B cell (primary cell): ENCODE measurements around the gene BRICD5. TPM values are rescaled to one million over a fixed set of nuclear protein-coding genes. Genes with fewer than 3 reads are reported as not detected.
A peak's percentile ranks its signal among the peaks of the same experiment; 100 is the strongest.

Experiments used
- ATAC-seq: fragments of 200-7000 bp; cut with Tn5 transposase; one replicate; pipeline ENCODE4 v1.10.0; 2021; ENCODE audit warnings: low read depth, mild to moderate bottlenecking, moderate number of reproducible peaks, moderate library complexity
- CTCF ChIA-PET: fragments of 350-600 bp; sonication (Branson Sonifier 250); formaldehyde crosslinking; loops from one replicate; lab custom pipeline; 2021; ENCODE audit warnings: antibody characterized with exemption, inconsistent platforms; lab: Charles Lee
- POLR2A ChIA-PET: fragments of 350-600 bp; sonication (Branson Sonifier 250); formaldehyde crosslinking; loops from one replicate; lab custom pipeline; 2021; ENCODE audit warnings: antibody characterized with exemption; lab: Charles Lee
- DNase-seq: peaks from one replicate; pipeline ENCODE4 v3.0.0; 2013
- H2AFZ ChIP-seq: 2 replicates; pipeline ENCODE4 v1.6.1; 2012; ENCODE audit warnings: mild to moderate bottlenecking, low read depth, low read length; ENCODE audit not compliant: insufficient read depth, poor library complexity, severe bottlenecking
- H3K27ac ChIP-seq, 2 donors: 1 replicate in 1 of 2; 2 replicates in 1 of 2; pipeline ENCODE4 v1.5.1; 2012 to 2013; ENCODE audit warnings: low read length in 2 of 2, mild to moderate bottlenecking in 2 of 2, moderate library complexity in 1 of 2
- H3K27me3 ChIP-seq, 4 experiments: fragments of 200-600 bp in 1 of 4; sonication (generic) in 1 of 4; replicated peaks in 1 of 4; 1 replicate in 2 of 4; 2 replicates in 2 of 4; pipeline versions ENCODE4 v1.6.1 to v1.7.0; 2013 to 2016; ENCODE audit warnings: low read length in 3 of 4, mild to moderate bottlenecking in 2 of 4, mixed read lengths in 1 of 4, moderate library complexity in 1 of 4; ENCODE audit not compliant: insufficient read depth in 4 of 4, control insufficient read depth in 3 of 4; ENCODE audit errors: control extremely low read depth in 1 of 4
- H3K36me3 ChIP-seq, 2 experiments: replicated peaks in 1 of 2; 1 replicate in 1 of 2; 2 replicates in 1 of 2; pipeline versions ENCODE4 v1.6.1 to v1.7.1; 2013; ENCODE audit warnings: low read length in 1 of 2; ENCODE audit not compliant: insufficient read depth in 2 of 2, control insufficient read depth in 1 of 2; ENCODE audit errors: control extremely low read depth in 1 of 2, extremely low read depth in 1 of 2
- H3K4me1 ChIP-seq, 2 donors: fragments of 200-600 bp in 1 of 2; sonication (generic) in 1 of 2; 1 replicate in 1 of 2; 2 replicates in 1 of 2; pipeline versions ENCODE4 v1.5.1 to v1.6.1; 2013 to 2017; ENCODE audit warnings: low read length in 2 of 2; ENCODE audit not compliant: control insufficient read depth in 2 of 2, insufficient read depth in 2 of 2
- H3K4me2 ChIP-seq: replicated peaks from 2 replicates; pipeline ENCODE3; 2012; ENCODE audit warnings: mild to moderate bottlenecking, low read depth, low read length; ENCODE audit not compliant: poor library complexity, severe bottlenecking
- H3K4me3 ChIP-seq, 5 experiments: fragments of 200-600 bp in 1 of 5; sonication (generic) in 1 of 5; 1 replicate in 3 of 5; 2 replicates in 2 of 5; pipeline versions ENCODE4 v1.5.1 to v1.7.0; 2011 to 2016; ENCODE audit warnings: low read length in 4 of 5, mild to moderate bottlenecking in 4 of 5, low read depth in 2 of 5, control low read depth in 1 of 5, moderate library complexity in 1 of 5; ENCODE audit not compliant: insufficient read depth in 1 of 5; ENCODE audit errors: control extremely low read depth in 1 of 5, extremely low read depth in 1 of 5
- H3K79me2 ChIP-seq: fragments of 200-600 bp; sonication (generic); one replicate; pipeline ENCODE4 v1.6.0; 2016; ENCODE audit warnings: low read length; ENCODE audit not compliant: control insufficient read depth, insufficient read depth
- H3K9ac ChIP-seq: fragments of 200-600 bp; sonication (generic); 2 replicates; pipeline ENCODE4 v1.6.1; 2017; ENCODE audit warnings: mild to moderate bottlenecking, low read length, moderate library complexity
- H3K9me3 ChIP-seq, 3 donors: one replicate each; pipeline versions ENCODE4 v1.6.1 to v1.7.1; 2013; ENCODE audit warnings: low read length in 2 of 3; ENCODE audit not compliant: control insufficient read depth in 2 of 3, insufficient read depth in 1 of 3; ENCODE audit errors: control extremely low read depth in 1 of 3
- H4K20me1 ChIP-seq: 2 replicates; pipeline ENCODE4 v1.6.0; 2012; ENCODE audit warnings: mild to moderate bottlenecking, low read length; ENCODE audit not compliant: insufficient read depth, control insufficient read depth, poor library complexity, severe bottlenecking
- H3K27ac Mint-ChIP-seq: one replicate; pipeline ENCODE4 v1.8.0; 2021; ENCODE audit warnings: mixed read lengths
- H3K27me3 Mint-ChIP-seq: one replicate; pipeline ENCODE4 v1.8.0; 2021; ENCODE audit warnings: mixed read lengths
- H3K4me1 Mint-ChIP-seq: one replicate; pipeline ENCODE4 v1.8.0; 2021; ENCODE audit warnings: mixed read lengths
- H3K4me3 Mint-ChIP-seq: one replicate; pipeline ENCODE4 v1.8.0; 2021; ENCODE audit warnings: mixed read lengths
- H3K9me3 Mint-ChIP-seq: one replicate; pipeline ENCODE4 v1.8.0; 2022; ENCODE audit warnings: mixed read lengths; ENCODE audit not compliant: insufficient read depth
- CTCF ChIP-seq: fragments of 200-600 bp; IDR thresholded peaks from one replicate; pipeline ENCODE4 v1.8.0; 2022; ENCODE audit warnings: antibody characterized with exemption, mild to moderate bottlenecking
- EZH2 ChIP-seq: IDR thresholded peaks from 2 replicates; pipeline ENCODE4 v1.6.1; 2012; ENCODE audit warnings: borderline replicate concordance, low read depth, mild to moderate bottlenecking, moderate library complexity, low read length; ENCODE audit not compliant: insufficient read depth, poor library complexity, severe bottlenecking
- WGBS: methylation state at CpG from one replicate; pipeline ENCODE4 v1.1.5; 2013; ENCODE audit warnings: missing lambda C conversion rate; ENCODE audit not compliant: insufficient coverage; 5-methylcytosine and 5-hydroxymethylcytosine counted together
- intact Hi-C: fragments of 100-400 bp; cut with micrococcal nuclease; formaldehyde crosslinking; loops from one replicate; pipeline ENCODE4 v1.10.0; 2022
- polyA plus RNA-seq: library from polyadenylated mRNA; depleted of rRNA; stranded (reverse); fragments of >200 nt; gene quantifications from 2 replicates; pipeline ENCODE4 v1.2.3, GENCODE V29; 2012
- total RNA-seq, 2 donors: library from RNA; stranded (reverse); fragments of 120-200 nt in 1 of 2; gene quantifications; 1 replicate in 1 of 2; 2 replicates in 1 of 2; pipeline versions ENCODE4 v1.2.3 to v1.2.4, GENCODE V29; 2013 to 2022

The BRICD5 gene
- total and polyA plus RNA-seq, 2 donors (not counting 1 experiment from before 2014, with no cell fraction given): 11.9 to 18.3 TPM

GRCh38 chr16:2216330-2216729, 5.7 kb upstream of the BRICD5 start:
- DNase-seq: no peak
- no peak for ATAC-seq
- Mint-ChIP-seq H3K9me3 (no peaks in the 10 kb centered on the region), H3K27me3 (no peaks in the 10 kb centered on the region), H3K4me3 (peak overlapping the region; percentile 46), H3K27ac (no peak overlapping the region), H3K4me1 (peaks cover 16% of the 10 kb centered on the region)
- ChIA-PET CTCF (interaction anchor here (1.6 kb wide), 1 partner anchor 10 kb away, joined by 3 read pairs; no protein-coding TSS in a partner anchor), POLR2A (interaction anchor here (0.7 to 1.5 kb wide), 2 partner anchors 7 to 61 kb away, joined by 3 to 5 read pairs; partner anchors contain the start of gene TRAF7)
- Histone ChIP-seq H3K4me3 (no peak overlapping the region), H3K27me3 (no peaks in the 10 kb centered on the region), H3K36me3 (peaks cover 0 to 4% of the 10 kb centered on the region in 2 experiments), H3K9ac (no peak overlapping the region), H3K9me3 (no peaks in the 10 kb centered on the region), H3K79me2 (peaks cover 6% of the 10 kb centered on the region), H4K20me1 (peaks cover 11% of the 10 kb centered on the region), H3K27ac (no peak overlapping the region), H2AFZ (no peak overlapping the region), H3K4me2 (no peak overlapping the region), H3K4me1 (peaks cover 10 to 18% of the 10 kb centered on the region in 2 donors)
- TF ChIP-seq CTCF (no peak), EZH2 (no peak)
- WGBS: no CpG with 5 or more reads among the region's 4 CpGs
- intact Hi-C loops: no loop called here

- Histone ChIP-seq H3K4me3 (peak within 1 kb of the TSS; percentile 67 to 91 (median 79)), H3K27me3 (no peaks in the 10 kb centered on the region), H3K79me2 (peaks cover 6% of the 10 kb centered on the region), H3K9me3 (no peaks in the 10 kb centered on the region), H2AFZ (peak within 1 kb of the TSS; percentile 99), H3K4me1 (peaks cover 10 to 18% of the 10 kb centered on the region in 2 donors), H3K27ac (peak within 1 kb of the TSS; percentile 51 to 83), H3K36me3 (peaks cover 0 to 8% of the 10 kb centered on the region in 2 experiments), H3K4me2 (peak within 1 kb of the TSS; percentile 98), H3K9ac (peak within 1 kb of the TSS; percentile 91), H4K20me1 (peaks cover 11% of the 10 kb centered on the region)
- intact Hi-C loops: loop anchor here (2.0 kb wide), 2 partner anchors 54 to 60 kb away; partner anchors contain the start of genes RNPS1 and TRAF7
- DNase-seq (no peak), ATAC-seq (peak; percentile 96)
- no peaks in the 10 kb centered on the region for H3K27me3 Mint-ChIP-seq
- H3K4me1 Mint-ChIP-seq: peaks cover 16% of the 10 kb centered on the region
- no peaks in the 10 kb centered on the region for H3K9me3 Mint-ChIP-seq
- peak within 1 kb of the TSS; percentile 94 for H3K4me3 Mint-ChIP-seq
- ChIA-PET POLR2A (interaction anchor here (0.7 to 1.7 kb wide), 3 partner anchors 8 to 60 kb away, joined by 4 to 7 read pairs (median 4); partner anchors contain the start of gene TRAF7), CTCF (interaction anchor here (0.7 to 1.6 kb wide), 4 partner anchors 8 to 59 kb away, joined by 3 to 4 read pairs (median 3); partner anchors contain the start of gene TRAF7)
- TF ChIP-seq CTCF: no peak
- TF ChIP-seq EZH2: no peak
- under 1% methylated on average over 48 of the region's 48 CpGs for WGBS
- H3K27ac Mint-ChIP-seq: peak within 1 kb of the TSS; percentile 93
These were observed 4.0 kb upstream of the BRICD5 start, which contains the start of gene PGP for GRCh38 chr16:2214719-2214968. TSS of gene PGP (minus strand) at chr16:2214840. CDS start at chr16:2214777, 63 bp downstream.
